Transverse colon (tissue), 4 donors: ENCODE results near the gene RASGRP3.

Source experiments
- CTCF ChIP-seq, 5 experiments: fragments of 200-600 bp in 3 of 5; fragments of 450-650 bp in 2 of 5; sonication (generic) in 3 of 5; IDR thresholded peaks; 1 replicate in 2 of 5; 2 replicates in 3 of 5; pipeline ENCODE4 v1.5.1; 2016 to 2017; ENCODE audit warnings: antibody characterized with exemption in 5 of 5, inconsistent platforms in 3 of 5, mild to moderate bottlenecking in 2 of 5, moderate library complexity in 1 of 5
- POLR2AphosphoS5 ChIP-seq, 3 donors: sonication (generic); formaldehyde crosslinking; IDR thresholded peaks; one replicate each; pipeline ENCODE4 v1.6.1; 2016; ENCODE audit warnings: antibody characterized with exemption in 3 of 3

DNA sequence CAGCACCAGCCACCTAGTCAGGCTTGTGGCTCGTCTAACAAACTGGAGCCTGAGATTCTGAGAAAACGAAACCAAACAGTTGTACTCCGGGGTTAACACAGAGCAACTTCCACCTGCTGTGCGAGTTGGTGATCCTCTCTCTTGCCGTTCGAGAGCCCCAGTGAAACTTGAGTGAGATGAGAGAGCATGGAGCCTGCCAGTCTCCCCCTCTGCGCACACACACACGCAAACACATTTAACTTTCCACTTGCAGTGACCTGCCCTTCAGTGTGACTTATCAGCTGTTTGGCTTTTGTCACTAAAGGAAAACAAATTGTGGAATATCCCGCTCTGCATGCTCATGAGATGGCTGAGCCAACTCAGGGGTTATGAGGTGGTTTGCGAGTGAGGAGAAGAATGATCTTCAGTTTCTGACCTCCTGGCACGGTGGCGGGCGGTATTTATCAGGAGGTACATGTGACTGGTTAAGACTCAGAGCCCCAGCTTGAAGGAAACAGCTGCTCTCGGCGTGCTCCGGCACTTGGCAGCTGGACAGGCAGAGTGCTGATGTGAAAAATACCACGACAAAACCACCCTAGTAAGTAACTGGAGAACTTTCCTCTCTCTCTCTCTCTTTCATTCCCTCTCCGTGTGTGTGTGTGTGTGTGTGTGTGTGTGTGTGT lies at the start of gene RASGRP3:
- no peak for TF ChIP-seq CTCF (IDR thresholded peaks at IDR 0.05)
- peak in 2 of 3 donors; percentile 71 to 78 for TF ChIP-seq POLR2AphosphoS5 (IDR thresholded peaks at IDR 0.05)
